ENCODE measurements around the gene GLT8D2.

GLT8D2 gene

GRCh38 chr12:104049903-104050356 lies at the start of gene GLT8D2:
TSS of gene GLT8D2 (minus strand) at chr12:104050187. CDS start at chr12:104019648, 30,539 bp downstream.
- DNase-seq, result no peak

DNA sequence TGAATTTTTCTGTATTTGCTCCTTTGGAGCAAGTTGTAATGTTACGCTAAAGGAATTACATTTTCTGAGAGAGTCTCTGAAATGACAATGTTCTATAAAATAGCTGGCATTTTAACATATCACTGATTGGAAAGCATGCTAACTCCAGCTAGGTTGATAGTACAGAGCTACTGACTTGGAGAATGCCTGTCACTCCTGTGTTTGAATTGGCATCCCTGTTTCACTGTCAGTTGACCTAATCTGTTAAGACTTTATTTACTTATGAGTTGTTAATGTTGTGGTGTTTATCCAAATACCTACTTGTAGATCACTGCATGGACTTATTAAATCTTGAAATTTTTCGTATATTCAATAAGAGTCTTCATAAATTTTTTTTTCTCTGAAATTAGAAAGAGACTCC lies 48.0 kb upstream of the GLT8D2 start:
- no peak for DNase-seq

- no peak for DNase-seq
Measured at GRCh38 chr12:104095289-104095688, 45.3 kb upstream of the GLT8D2 start.

DNA sequence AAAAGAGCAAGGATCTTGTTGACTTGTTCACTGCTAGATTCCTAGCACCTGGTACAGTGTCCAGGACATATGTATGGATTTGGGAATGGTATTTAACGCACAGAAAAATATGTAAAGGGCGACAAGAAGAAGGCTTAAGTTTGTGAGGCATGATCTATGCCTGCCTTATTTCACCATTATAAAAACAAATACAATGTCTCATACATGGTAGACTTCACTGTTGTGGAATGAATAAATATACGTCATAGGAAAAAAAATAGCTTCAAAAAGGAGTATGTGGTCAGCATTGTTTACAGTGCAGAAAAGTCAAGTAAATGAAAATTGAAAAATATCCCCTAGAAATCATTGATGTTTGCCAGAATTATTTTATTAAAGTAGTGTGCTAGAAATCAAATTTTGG lies 44.3 kb upstream of the GLT8D2 start:
- no peak for DNase-seq

DNA sequence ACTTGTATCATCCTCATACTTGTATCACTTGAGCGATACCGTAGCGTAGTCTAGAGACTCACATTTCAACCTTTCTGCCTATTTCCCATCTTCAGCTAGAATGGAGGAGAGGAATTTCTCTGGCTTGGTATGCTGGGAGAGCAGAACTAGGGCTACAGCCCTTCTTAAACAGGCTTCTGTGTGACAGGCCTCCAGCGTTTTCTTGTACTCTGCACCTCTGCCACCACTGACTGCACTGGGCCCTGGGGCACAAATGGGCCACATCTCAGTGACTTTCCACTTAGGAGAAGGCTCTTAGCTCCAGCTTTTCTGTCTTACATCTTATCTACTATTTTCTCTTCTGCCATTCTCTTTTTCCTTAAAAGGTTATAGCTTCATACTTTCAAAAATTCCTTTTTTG lies 41.1 kb upstream of the GLT8D2 start:
- DNase-seq, result no peak

DNA sequence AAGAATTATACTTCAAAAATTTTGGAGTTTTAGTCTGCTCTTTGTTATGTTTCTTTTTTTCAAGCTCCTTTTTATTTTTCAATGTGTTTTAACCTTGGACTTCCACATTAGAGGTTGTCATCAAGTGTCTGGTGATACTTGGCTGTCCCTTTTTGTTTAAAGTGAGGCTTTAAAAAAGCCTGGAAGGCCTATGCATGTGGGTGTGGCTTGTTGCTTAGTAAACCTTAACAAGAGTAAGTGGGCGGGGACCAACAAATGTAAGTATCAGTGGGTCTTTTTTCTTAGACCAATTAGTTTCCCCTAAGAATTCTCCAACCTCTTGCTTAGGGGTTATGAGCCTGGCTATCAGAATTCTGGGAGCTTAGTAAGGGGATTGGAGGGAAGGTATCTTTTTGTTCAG lies 40.7 kb upstream of the GLT8D2 start:
- no peak for DNase-seq

DNA sequence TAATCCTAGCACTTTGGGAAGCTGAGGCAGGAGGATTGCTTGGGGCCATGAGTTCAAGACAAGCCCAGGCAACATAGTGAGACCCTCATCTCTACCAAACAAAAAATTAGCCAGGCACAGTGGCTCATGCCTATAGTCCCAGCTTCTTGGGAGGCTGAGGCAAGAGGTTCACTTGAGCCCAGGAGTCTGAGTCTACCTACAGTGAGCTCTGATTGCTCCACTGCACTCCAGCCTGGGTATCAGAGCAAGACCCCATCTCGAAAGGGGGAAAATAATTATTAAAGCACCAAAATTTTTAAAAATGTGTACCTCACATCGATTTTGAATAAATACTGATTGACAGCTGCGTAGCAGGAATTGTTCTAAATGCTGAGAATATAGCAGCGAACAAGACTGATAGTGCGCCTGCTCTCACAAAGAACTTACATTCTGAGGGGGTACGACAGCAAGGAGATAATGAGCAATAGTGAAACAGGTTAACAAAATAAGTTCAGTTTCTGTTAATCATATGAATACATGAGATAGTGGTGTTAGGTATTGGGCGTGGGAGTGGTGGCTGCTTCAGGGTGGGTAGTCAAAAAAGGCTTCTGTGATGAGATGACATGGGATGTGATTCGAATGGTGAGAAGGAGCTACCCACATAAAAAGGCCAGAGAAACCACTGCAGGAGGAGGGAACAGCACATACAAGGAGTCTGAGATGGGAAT lies 33.9 kb upstream of the GLT8D2 start:
- no peak for DNase-seq

DNA sequence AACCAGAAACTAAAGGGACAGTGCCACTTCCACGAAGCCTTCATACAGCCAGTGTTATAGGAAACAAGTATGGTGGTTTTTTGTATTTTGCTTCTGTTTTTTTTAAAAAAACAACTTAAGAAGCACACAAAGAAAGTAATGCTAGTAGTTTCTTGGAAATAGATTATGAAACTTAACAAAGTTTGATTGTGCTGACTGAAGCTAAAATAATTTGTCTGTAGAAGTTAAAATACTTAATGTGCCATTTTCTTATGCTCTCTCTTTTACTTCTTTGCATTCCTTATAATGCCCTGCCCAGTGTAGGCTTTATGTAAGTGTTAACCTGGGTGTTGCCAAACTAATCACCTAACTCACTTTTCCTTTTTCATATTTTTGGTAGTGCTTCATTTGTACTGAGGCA lies 30.8 kb upstream of the GLT8D2 start:
- DNase-seq, result no peak

DNA sequence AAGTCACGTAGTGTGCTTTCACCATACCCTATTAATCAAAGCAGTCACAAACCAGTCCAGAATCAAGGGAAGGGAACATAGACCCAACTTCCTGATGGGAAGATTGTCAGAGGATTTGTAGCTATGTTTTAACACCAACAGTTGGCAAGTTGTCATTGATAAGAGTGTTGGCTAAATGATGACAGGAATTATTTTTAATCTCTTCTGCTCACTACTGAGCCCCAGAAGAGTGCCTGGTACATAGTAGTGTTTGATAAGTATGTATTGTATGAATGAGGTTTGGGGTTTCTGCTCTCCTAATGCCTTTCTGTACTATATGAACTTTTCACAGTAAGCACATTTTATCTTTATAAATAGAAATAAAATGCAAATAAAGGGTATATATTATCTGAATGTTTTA lies 29.0 kb upstream of the GLT8D2 start:
- DNase-seq, result no peak

- DNase-seq, result no peak
Measured at GRCh38 chr12:104073699-104074098, 23.7 kb upstream of the GLT8D2 start.

- DNase-seq, result no peak
Measured at GRCh38 chr12:104072099-104072498, 22.1 kb upstream of the GLT8D2 start.

DNA sequence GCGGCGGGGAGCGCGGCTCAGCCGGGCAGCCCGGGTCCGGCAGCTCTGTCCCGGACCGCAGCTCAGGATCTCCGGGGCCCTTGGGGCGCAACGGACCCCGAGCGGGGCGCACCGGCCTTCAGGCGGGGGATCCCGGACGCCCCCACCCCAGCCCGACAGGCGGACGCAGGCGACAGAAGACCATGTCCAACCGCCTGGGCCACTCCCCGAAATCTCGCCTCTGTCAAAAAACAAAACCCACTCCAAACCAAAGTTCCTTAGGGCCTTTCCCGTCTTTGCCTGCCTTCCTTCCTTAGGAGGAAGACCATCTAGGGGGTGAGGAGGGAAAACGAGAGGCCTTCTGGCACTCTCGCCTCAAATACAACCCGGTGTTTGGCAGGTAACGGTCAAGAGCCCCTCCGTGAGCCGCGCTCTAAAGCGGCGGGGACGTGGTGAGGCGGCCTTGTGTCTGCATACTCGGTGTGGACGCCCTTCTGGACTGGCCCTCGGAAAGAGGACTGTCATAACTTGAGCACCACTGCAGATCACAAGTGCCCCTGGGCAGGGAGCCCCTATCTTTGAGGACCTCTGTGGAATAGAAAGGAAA lies 14.9 kb upstream of the GLT8D2 start:
- no peak for DNase-seq

- peak; percentile 88 for DNase-seq
Measured at GRCh38 chr12:104064031-104064841, 14.2 kb upstream of the GLT8D2 start, which contains the start of gene HCFC2. TSS of gene HCFC2 (plus strand) at chr12:104064531. CDS start at chr12:104064561, 30 bp downstream.

- DNase-seq, result no peak
Measured at GRCh38 chr12:104063712-104064030, 13.7 kb upstream of the GLT8D2 start.

DNA sequence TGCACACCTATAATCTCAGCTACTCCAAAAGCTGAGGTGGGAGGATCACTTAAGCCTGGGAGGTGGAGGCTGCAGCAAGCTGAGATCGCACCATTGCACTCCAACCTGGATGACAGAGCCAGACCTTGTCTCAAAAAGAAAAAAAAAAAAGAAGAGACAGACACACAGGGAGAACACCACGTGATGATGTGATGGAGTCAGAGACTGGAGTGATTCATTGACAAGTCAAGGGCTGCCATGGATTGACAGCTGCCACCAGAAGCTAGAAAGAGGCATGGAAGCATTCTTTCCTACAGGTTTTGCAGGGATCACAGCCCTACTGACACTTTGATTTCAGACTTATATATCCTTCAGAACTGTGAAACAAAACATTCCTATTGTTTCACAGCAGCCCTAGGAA lies 10.8 kb upstream of the GLT8D2 start:
- DNase-seq, result no peak

GRCh38 chr12:104059963-104060362 lies 10.0 kb upstream of the GLT8D2 start:
- no peak for DNase-seq

GRCh38 chr12:104058802-104059201 lies 8.8 kb upstream of the GLT8D2 start:
- DNase-seq, result no peak

GRCh38 chr12:104057771-104058197 lies 7.8 kb upstream of the GLT8D2 start:
- peak; percentile 5 for DNase-seq

DNA sequence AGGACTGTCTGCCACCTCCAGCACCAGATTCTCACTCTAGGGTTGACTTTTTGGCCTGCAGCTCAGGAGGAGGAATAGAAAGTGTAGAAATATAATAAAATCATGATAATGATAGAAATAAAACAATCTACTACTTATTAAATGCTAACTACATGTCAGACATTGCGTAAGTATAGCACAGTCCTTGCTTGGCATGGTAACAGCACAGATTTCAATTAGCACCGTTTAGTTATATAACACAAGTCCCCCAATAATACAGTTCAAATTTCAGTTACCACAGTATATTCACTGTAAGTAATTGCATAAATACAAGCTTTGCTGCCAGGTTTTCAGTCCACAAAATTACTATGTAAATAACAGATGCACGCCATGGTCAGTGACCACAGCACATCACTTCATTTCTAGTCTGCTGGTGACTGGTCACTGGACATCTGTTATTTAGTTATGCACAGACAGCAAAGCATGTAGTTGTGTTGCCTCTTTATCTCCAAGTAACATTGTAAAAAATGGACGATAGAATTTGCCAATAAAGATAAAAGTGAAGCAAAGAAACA lies 6.5 kb upstream of the GLT8D2 start:
- no peak for DNase-seq

GRCh38 chr12:104055686-104056388 lies 5.8 kb upstream of the GLT8D2 start:
- no peak for DNase-seq

GRCh38 chr12:104054681-104055346 lies 4.8 kb upstream of the GLT8D2 start:
- no peak for DNase-seq

DNA sequence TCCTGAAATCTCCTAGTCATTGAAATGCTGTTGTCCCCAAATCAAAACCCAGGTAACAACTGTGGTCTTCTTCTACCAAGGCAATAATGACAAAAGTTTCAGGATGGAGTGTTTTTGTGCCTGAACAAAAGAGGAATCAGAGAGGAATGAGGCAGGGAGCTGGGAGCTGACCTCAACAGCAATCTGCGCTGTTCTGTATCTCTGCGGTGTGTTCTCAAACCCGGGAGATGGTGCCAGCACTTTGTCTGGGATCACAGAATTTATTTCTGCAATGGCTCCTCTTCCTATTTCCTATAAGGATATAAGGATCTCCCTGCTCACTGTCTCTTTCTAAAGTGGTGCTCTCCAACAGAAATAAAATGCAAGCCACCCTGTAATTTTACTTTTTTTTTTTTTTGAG lies 449 bp upstream of the GLT8D2 start:
- DNase-seq, result no peak

Data from CD4-positive, alpha-beta T cell treated with Interleukin-17A for 4 hours (primary cell).